ES-I3 (cell line): ENCODE measurements around the gene MTX1.

ENCODE experiments used
- H3K36me3 ChIP-seq: 2 replicates; pipeline ENCODE4 v1.6.1; 2013; ENCODE audit warnings: mild to moderate bottlenecking, low read length, control low read depth, moderate library complexity; ENCODE audit not compliant: insufficient read depth
- H3K4me1 ChIP-seq: 2 replicates; pipeline ENCODE4 v1.6.1; 2013; ENCODE audit warnings: mild to moderate bottlenecking, control low read depth, low read length; ENCODE audit not compliant: insufficient read depth
- H3K9ac ChIP-seq: 2 replicates; pipeline ENCODE4 v1.6.1; 2013; ENCODE audit warnings: low read depth, mild to moderate bottlenecking, low read length, moderate library complexity
- H3K9me3 ChIP-seq: 2 replicates; pipeline ENCODE4 v1.6.1; 2013; ENCODE audit warnings: mild to moderate bottlenecking, low read length, moderate library complexity; ENCODE audit not compliant: control insufficient read depth, insufficient read depth

MTX1 gene

GRCh38 chr1:155170101-155170785 is 38.3 kb upstream of the MTX1 start:
- Histone ChIP-seq H3K36me3 (no peaks in the 10 kb centered on the region), H3K4me1 (peaks cover 4% of the 10 kb centered on the region; the same call in 1 of the 2 replicates), H3K9ac (no peak overlapping the region), H3K9me3 (no peaks in the 10 kb centered on the region)

GRCh38 chr1:155170806-155171205 is 37.7 kb upstream of the MTX1 start:
- H3K9ac ChIP-seq: no peak overlapping the region
- H3K36me3 ChIP-seq: no peaks in the 10 kb centered on the region
- no peaks in the 10 kb centered on the region for H3K9me3 ChIP-seq
- peaks cover 1% of the 10 kb centered on the region; the same call in 1 of the 2 replicates for H3K4me1 ChIP-seq

- Histone ChIP-seq H3K36me3 (no peaks in the 10 kb centered on the region), H3K4me1 (no peaks in the 10 kb centered on the region; the same call in 1 of the 2 replicates), H3K9ac (peak overlapping the region; percentile 75), H3K9me3 (no peaks in the 10 kb centered on the region)
These were observed 36.4 kb upstream of the MTX1 start for GRCh38 chr1:155171836-155172731.

- Histone ChIP-seq H3K36me3 (no peaks in the 10 kb centered on the region; the same call in 1 of the 2 replicates), H3K4me1 (no peaks in the 10 kb centered on the region; the same call in 1 of the 2 replicates), H3K9me3 (no peaks in the 10 kb centered on the region), H3K9ac (peak within 1 kb of the TSS; percentile 75)
These were observed 35.6 kb upstream of the MTX1 start, which contains the start of gene KRTCAP2 for GRCh38 chr1:155172732-155173477. TSS of gene KRTCAP2 (minus strand) at chr1:155173304. CDS start at chr1:155173224, 80 bp downstream.

GRCh38 chr1:155173478-155174323 is 34.8 kb upstream of the MTX1 start, which contains the start of gene TRIM46:
TSS of gene TRIM46 (plus strand) at chr1:155173849. CDS start at chr1:155173967, 118 bp downstream.
- Histone ChIP-seq H3K36me3 (no peaks in the 10 kb centered on the region; the same call in 1 of the 2 replicates), H3K4me1 (no peaks in the 10 kb centered on the region; the same call in 1 of the 2 replicates), H3K9me3 (no peaks in the 10 kb centered on the region), H3K9ac (peak within 1 kb of the TSS; percentile 75)

- Histone ChIP-seq H3K9ac (peak overlapping the region; percentile 75), H3K36me3 (peaks cover 6% of the 10 kb centered on the region), H3K4me1 (no peaks in the 10 kb centered on the region; the same call in 1 of the 2 replicates), H3K9me3 (no peaks in the 10 kb centered on the region)
These were observed 33.9 kb upstream of the MTX1 start for GRCh38 chr1:155174324-155175280.

GRCh38 chr1:155175281-155175926 is 33.1 kb upstream of the MTX1 start:
- Histone ChIP-seq H3K9me3 (no peaks in the 10 kb centered on the region), H3K36me3 (peaks cover 6% of the 10 kb centered on the region), H3K4me1 (no peaks in the 10 kb centered on the region; the same call in 1 of the 2 replicates), H3K9ac (0 out of 2 replicates have a peak overlapping the region, but pooled peaks have one; percentile 75)

GRCh38 chr1:155175927-155176371 is 32.5 kb upstream of the MTX1 start:
- Histone ChIP-seq H3K4me1 (no peaks in the 10 kb centered on the region; the same call in 1 of the 2 replicates), H3K36me3 (peaks cover 6% of the 10 kb centered on the region), H3K9me3 (no peaks in the 10 kb centered on the region), H3K9ac (no peak overlapping the region)

GRCh38 chr1:155176544-155177071 is 31.9 kb upstream of the MTX1 start:
- Histone ChIP-seq H3K4me1 (no peaks in the 10 kb centered on the region; the same call in 1 of the 2 replicates), H3K9ac (no peak overlapping the region), H3K36me3 (peaks cover 6% of the 10 kb centered on the region)

GRCh38 chr1:155177192-155177917 is 31.1 kb upstream of the MTX1 start:
- H3K9me3 ChIP-seq: no peaks in the 10 kb centered on the region
- H3K36me3 ChIP-seq: peaks cover 6% of the 10 kb centered on the region
- H3K4me1 ChIP-seq: no peaks in the 10 kb centered on the region; the same call in 1 of the 2 replicates
- H3K9ac ChIP-seq: no peak overlapping the region

More at GRCh38 chr1:155176544-155177071, 31.9 kb upstream of the MTX1 start:
- H3K9me3 ChIP-seq: no peaks in the 10 kb centered on the region

GRCh38 chr1:155177918-155178281 is 30.6 kb upstream of the MTX1 start:
- no peak overlapping the region for H3K9ac ChIP-seq
- H3K9me3 ChIP-seq: no peaks in the 10 kb centered on the region
- peaks cover 6% of the 10 kb centered on the region for H3K36me3 ChIP-seq
- H3K4me1 ChIP-seq: no peaks in the 10 kb centered on the region; the same call in 1 of the 2 replicates
